Measurements from ENCODE around the gene MARS1.
A peak's percentile ranks its signal among the peaks of the same experiment; 100 is the strongest.

MARS1 gene

GRCh38 chr12:57522887-57523705 lies 35.2 kb downstream of the MARS1 start:
- Histone ChIP-seq H3K36me3 (ENCODE audit: low read depth) (peaks cover 58% of the 10 kb centered on the region), H3K27ac (ENCODE audit: poor library complexity, severe bottlenecking) (peak overlapping the region; percentile 90)
- no peak for TF ChIP-seq CTCF (IDR thresholded peaks at IDR 0.05; ENCODE audit: poor library complexity, severe bottlenecking)

GRCh38 chr12:57523706-57524614 lies 36.1 kb downstream of the MARS1 start:
- peaks cover 58% of the 10 kb centered on the region for H3K36me3 ChIP-seq (ENCODE audit: low read depth)
- peak overlapping the region; percentile 90 for H3K27ac ChIP-seq (ENCODE audit: poor library complexity, severe bottlenecking)
- H3K4me3 ChIP-seq (ENCODE audit: severe bottlenecking): peak overlapping the region; percentile 60
- peaks cover 18% of the 10 kb centered on the region for H3K4me1 ChIP-seq (ENCODE audit: insufficient read depth, poor library complexity, severe bottlenecking)
- TF ChIP-seq CTCF (IDR thresholded peaks at IDR 0.05; ENCODE audit: poor library complexity, severe bottlenecking): no peak
- no peak for ATAC-seq (ENCODE audit: low read depth)
- no peaks in the 10 kb centered on the region for H3K27me3 ChIP-seq (ENCODE audit: insufficient read depth, poor library complexity, severe bottlenecking)
- no peaks in the 10 kb centered on the region for H3K9me3 ChIP-seq (ENCODE audit: severe bottlenecking)
- DNase-seq (ENCODE audit: low spot score): no peak

More at GRCh38 chr12:57522887-57523705, 35.2 kb downstream of the MARS1 start:
- DNase-seq (ENCODE audit: low spot score) (no peak), ATAC-seq (ENCODE audit: low read depth) (no peak)
- Histone ChIP-seq H3K4me1 (ENCODE audit: insufficient read depth, poor library complexity, severe bottlenecking) (peaks cover 26% of the 10 kb centered on the region), H3K27me3 (ENCODE audit: insufficient read depth, poor library complexity, severe bottlenecking) (no peaks in the 10 kb centered on the region), H3K9me3 (ENCODE audit: severe bottlenecking) (no peaks in the 10 kb centered on the region), H3K4me3 (ENCODE audit: severe bottlenecking) (peak overlapping the region; percentile 60)

- no peak for DNase-seq (ENCODE audit: low spot score)
- no peak overlapping the region for H3K27ac ChIP-seq (ENCODE audit: poor library complexity, severe bottlenecking)
These were observed 37.1 kb downstream of the MARS1 start for GRCh38 chr12:57524814-57525614.

More at GRCh38 chr12:57524814-57525614, 37.1 kb downstream of the MARS1 start:
- Histone ChIP-seq H3K27me3 (ENCODE audit: insufficient read depth, poor library complexity, severe bottlenecking) (no peaks in the 10 kb centered on the region), H3K4me3 (ENCODE audit: severe bottlenecking) (no peak overlapping the region), H3K4me1 (ENCODE audit: insufficient read depth, poor library complexity, severe bottlenecking) (peaks cover 18% of the 10 kb centered on the region), H3K36me3 (ENCODE audit: low read depth) (peaks cover 55% of the 10 kb centered on the region), H3K9me3 (ENCODE audit: severe bottlenecking) (no peaks in the 10 kb centered on the region)
- no peak for ATAC-seq (ENCODE audit: low read depth)
- TF ChIP-seq CTCF (IDR thresholded peaks at IDR 0.05; ENCODE audit: poor library complexity, severe bottlenecking): no peak
